GM10266 (cell line): ENCODE measurements around the gene RTN4RL1.

Experiments used
- DNase-seq: peaks from one replicate; pipeline ENCODE4 v3.0.0; 2012; ENCODE audit errors: extremely low spot score
- CTCF ChIP-seq: IDR thresholded peaks from 2 replicates; pipeline ENCODE4 v1.5.1; 2012; ENCODE audit warnings: mild to moderate bottlenecking, low read depth; ENCODE audit not compliant: control insufficient read depth, insufficient read depth; ENCODE audit errors: missing control alignments

The RTN4RL1 gene

GRCh38 chr17:1918346-1919162 is 106.6 kb downstream of the RTN4RL1 start:
- no peak for DNase-seq
- no peak for TF ChIP-seq CTCF

GRCh38 chr17:1916963-1917715 is 108.0 kb downstream of the RTN4RL1 start:
- TF ChIP-seq CTCF = no peak
- no peak for DNase-seq

- no peak for DNase-seq
Measured at GRCh38 chr17:1916316-1916715, 108.8 kb downstream of the RTN4RL1 start.

GRCh38 chr17:1915889-1916288 is 109.2 kb downstream of the RTN4RL1 start:
- TF ChIP-seq CTCF = no peak
- no peak for DNase-seq

More at GRCh38 chr17:1916316-1916715, 108.8 kb downstream of the RTN4RL1 start:
- TF ChIP-seq CTCF = no peak

GRCh38 chr17:1914661-1915083 is 110.5 kb downstream of the RTN4RL1 start:
- DNase-seq = no peak

GRCh38 chr17:1913702-1914101 is 111.4 kb downstream of the RTN4RL1 start:
- TF ChIP-seq CTCF = no peak

More at GRCh38 chr17:1914661-1915083, 110.5 kb downstream of the RTN4RL1 start:
- no peak for TF ChIP-seq CTCF

GRCh38 chr17:1912146-1912545 is 113.0 kb downstream of the RTN4RL1 start:
- TF ChIP-seq CTCF = no peak
- DNase-seq = no peak

More at GRCh38 chr17:1913702-1914101, 111.4 kb downstream of the RTN4RL1 start:
- DNase-seq = no peak
